IPS-20b (cell line): ENCODE data around the gene TFIP11.

Experiments used
- H3K27ac ChIP-seq: one replicate; pipeline ENCODE4 v1.5.1; 2013; ENCODE audit warnings: low read length
- H3K27me3 ChIP-seq: 2 replicates; pipeline ENCODE4 v1.6.1; 2013; ENCODE audit warnings: mild to moderate bottlenecking, low read length, inconsistent platforms; ENCODE audit not compliant: insufficient read depth
- H3K36me3 ChIP-seq: 2 replicates; pipeline ENCODE4 v1.6.1; 2013; ENCODE audit warnings: low read depth, mild to moderate bottlenecking, inconsistent platforms, low read length, moderate library complexity; ENCODE audit not compliant: insufficient read depth
- H3K4me1 ChIP-seq: 2 replicates; pipeline ENCODE4 v1.6.1; 2013; ENCODE audit warnings: mild to moderate bottlenecking, control low read depth, inconsistent platforms, low read length, moderate library complexity; ENCODE audit not compliant: insufficient read depth
- H3K4me3 ChIP-seq: 2 replicates; pipeline ENCODE4 v1.5.1; 2013; ENCODE audit warnings: mild to moderate bottlenecking, low read length, inconsistent platforms
- H3K9ac ChIP-seq: 2 replicates; pipeline ENCODE4 v1.6.1; 2013; ENCODE audit warnings: low read depth, mild to moderate bottlenecking, inconsistent platforms, low read length, moderate library complexity
- H3K9me3 ChIP-seq: 2 replicates; pipeline ENCODE4 v1.6.1; 2013; ENCODE audit warnings: mild to moderate bottlenecking, low read depth, low read length, inconsistent platforms; ENCODE audit not compliant: insufficient read depth

TFIP11 gene

GRCh38 chr22:26512149-26512793 lies at the start of gene TFIP11:
TSS of gene TFIP11 (minus strand) at chr22:26512473. CDS start at chr22:26510272, 2,201 bp downstream.
- H3K4me1 ChIP-seq, result peaks cover 11% of the 10 kb centered on the region
- no peaks in the 10 kb centered on the region for H3K9me3 ChIP-seq
- H3K27me3 ChIP-seq, result no peaks in the 10 kb centered on the region
- H3K9ac ChIP-seq, result peak within 1 kb of the TSS; percentile 97
- H3K36me3 ChIP-seq, result peaks cover 33% of the 10 kb centered on the region
- H3K27ac ChIP-seq, result peak within 1 kb of the TSS; percentile 8
- peak within 1 kb of the TSS; percentile 98 for H3K4me3 ChIP-seq

GRCh38 chr22:26561756-26562417 lies 49.6 kb upstream of the TFIP11 start:
- Histone ChIP-seq H3K27me3 (no peaks in the 10 kb centered on the region), H3K4me3 (no peak overlapping the region), H3K27ac (no peak overlapping the region), H3K4me1 (peaks cover 31% of the 10 kb centered on the region), H3K9ac (no peak overlapping the region), H3K9me3 (no peaks in the 10 kb centered on the region), H3K36me3 (0 out of 2 replicates have a peak, but pooled peaks cover 9% of the 10 kb centered on the region)

GRCh38 chr22:26559961-26560575 lies 47.8 kb upstream of the TFIP11 start:
- peaks cover 30% of the 10 kb centered on the region; the same call in 1 of the 2 replicates for H3K4me1 ChIP-seq
- H3K9ac ChIP-seq, result no peak overlapping the region
- 0 out of 2 replicates have a peak, but pooled peaks cover 7% of the 10 kb centered on the region for H3K36me3 ChIP-seq
- no peaks in the 10 kb centered on the region for H3K9me3 ChIP-seq
- no peak overlapping the region for H3K4me3 ChIP-seq
- no peak overlapping the region for H3K27ac ChIP-seq
- no peaks in the 10 kb centered on the region for H3K27me3 ChIP-seq

GRCh38 chr22:26558248-26558895 lies 46.1 kb upstream of the TFIP11 start:
- no peak overlapping the region; the same call in 1 of the 2 replicates for H3K9ac ChIP-seq
- no peaks in the 10 kb centered on the region for H3K9me3 ChIP-seq
- no peaks in the 10 kb centered on the region for H3K27me3 ChIP-seq
- no peaks in the 10 kb centered on the region for H3K36me3 ChIP-seq
- no peak overlapping the region for H3K27ac ChIP-seq
- H3K4me3 ChIP-seq, result no peak overlapping the region
- H3K4me1 ChIP-seq, result peaks cover 22% of the 10 kb centered on the region; the same call in 1 of the 2 replicates

DNA sequence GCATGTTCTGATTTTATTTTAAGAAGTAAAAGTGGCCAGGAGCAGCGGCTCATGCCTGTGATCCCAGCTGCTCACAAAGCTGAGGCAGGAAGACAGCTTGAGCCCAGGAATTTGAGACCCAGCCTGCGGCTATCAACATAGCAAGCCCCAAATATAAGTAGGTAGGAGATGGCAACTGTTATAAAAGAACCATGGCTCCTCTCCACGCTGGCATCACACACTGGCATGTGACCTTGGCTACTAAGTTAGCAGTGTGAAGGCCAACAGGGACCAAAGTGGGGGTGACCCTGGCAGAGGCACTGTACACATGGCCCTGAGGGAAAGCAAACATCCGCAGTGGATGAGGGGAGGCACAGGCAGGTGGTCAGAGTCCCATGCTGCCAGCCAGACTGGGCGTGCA lies 44.6 kb upstream of the TFIP11 start:
- Histone ChIP-seq H3K4me1 (peaks cover 22% of the 10 kb centered on the region; the same call in 1 of the 2 replicates), H3K27ac (no peak overlapping the region), H3K36me3 (no peaks in the 10 kb centered on the region)

DNA sequence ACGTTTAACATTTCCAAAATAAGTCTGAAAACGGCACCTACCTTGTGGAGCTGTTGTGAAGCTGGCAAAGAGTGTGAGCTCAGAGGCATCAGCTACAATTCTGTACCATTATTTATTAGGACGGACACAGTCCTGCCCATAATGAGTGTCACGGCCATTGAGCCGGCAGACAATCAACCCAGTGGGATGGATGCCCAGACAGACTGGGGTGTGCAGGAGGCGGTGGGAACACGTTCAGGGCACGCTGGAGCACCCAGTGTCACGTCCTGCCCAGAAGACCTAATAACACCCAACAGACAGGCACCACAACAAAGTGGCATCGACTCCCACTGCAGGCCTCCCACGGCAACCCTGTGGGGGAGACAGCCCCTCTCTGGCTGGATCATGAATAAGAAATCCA lies 43.2 kb upstream of the TFIP11 start:
- Histone ChIP-seq H3K27me3 (no peaks in the 10 kb centered on the region), H3K4me1 (peaks cover 25% of the 10 kb centered on the region; the same call in 1 of the 2 replicates), H3K36me3 (no peaks in the 10 kb centered on the region), H3K9ac (peak overlapping the region; percentile 64; the same call in 1 of the 2 replicates), H3K4me3 (peak overlapping the region; percentile 12; the same call in 1 of the 2 replicates), H3K27ac (no peak overlapping the region), H3K9me3 (no peaks in the 10 kb centered on the region)

More for the DNA sequence above, 44.6 kb upstream of the TFIP11 start:
- no peaks in the 10 kb centered on the region for H3K27me3 ChIP-seq
- no peaks in the 10 kb centered on the region for H3K9me3 ChIP-seq
- H3K9ac ChIP-seq, result no peak overlapping the region
- H3K4me3 ChIP-seq, result no peak overlapping the region

GRCh38 chr22:26554956-26555355 lies 42.7 kb upstream of the TFIP11 start:
- H3K27ac ChIP-seq, result peak overlapping the region; percentile 60
- no peaks in the 10 kb centered on the region for H3K27me3 ChIP-seq
- no peaks in the 10 kb centered on the region for H3K36me3 ChIP-seq
- peaks cover 30% of the 10 kb centered on the region; the same call in 1 of the 2 replicates for H3K4me1 ChIP-seq
- H3K4me3 ChIP-seq, result peak overlapping the region; percentile 12; the same call in 1 of the 2 replicates
- H3K9ac ChIP-seq, result peak overlapping the region; percentile 64; the same call in 1 of the 2 replicates
- no peaks in the 10 kb centered on the region for H3K9me3 ChIP-seq

DNA sequence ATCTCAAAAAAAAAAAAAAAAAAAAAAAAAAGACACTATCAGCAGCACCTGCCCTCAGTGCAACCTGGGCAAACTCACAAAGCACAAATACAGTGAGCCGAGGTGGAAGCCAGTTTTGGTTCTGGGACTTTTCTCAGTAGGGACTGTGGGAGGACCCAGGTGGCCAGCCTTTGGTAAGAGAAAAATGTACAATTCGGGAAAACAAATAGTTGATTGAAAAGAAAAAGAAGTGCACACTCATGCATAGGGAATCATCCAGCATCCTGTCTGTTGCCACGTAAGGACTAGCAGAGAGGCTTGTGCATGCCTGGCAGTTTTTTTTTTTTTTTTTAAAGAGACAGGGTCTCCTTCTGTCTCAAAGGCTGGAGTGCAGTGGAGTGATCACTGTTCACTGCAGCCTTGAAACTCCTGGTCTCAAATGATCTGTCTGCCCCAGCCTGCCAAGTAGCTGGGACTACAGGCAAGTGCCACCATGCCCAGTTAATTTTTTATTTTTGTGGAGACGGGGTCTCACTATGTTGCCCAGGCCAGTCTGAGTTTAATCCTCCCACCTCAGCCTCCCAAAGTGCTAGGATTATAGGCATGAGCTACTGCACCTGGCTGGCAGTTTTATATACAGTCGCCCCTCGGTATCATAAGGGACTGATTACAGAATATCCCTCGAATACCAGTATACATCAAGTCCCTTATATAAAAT lies 40.9 kb upstream of the TFIP11 start:
- Histone ChIP-seq H3K36me3 (no peaks in the 10 kb centered on the region), H3K27me3 (no peaks in the 10 kb centered on the region), H3K4me3 (no peak overlapping the region), H3K9ac (no peak overlapping the region), H3K27ac (no peak overlapping the region), H3K4me1 (peaks cover 24% of the 10 kb centered on the region; the same call in 1 of the 2 replicates), H3K9me3 (no peaks in the 10 kb centered on the region)

GRCh38 chr22:26552466-26552865 lies 40.2 kb upstream of the TFIP11 start:
- Histone ChIP-seq H3K36me3 (peaks cover 5% of the 10 kb centered on the region), H3K27ac (no peak overlapping the region), H3K9me3 (no peaks in the 10 kb centered on the region), H3K9ac (no peak overlapping the region), H3K4me1 (peaks cover 24% of the 10 kb centered on the region; the same call in 1 of the 2 replicates), H3K27me3 (no peaks in the 10 kb centered on the region), H3K4me3 (no peak overlapping the region)

- no peaks in the 10 kb centered on the region for H3K27me3 ChIP-seq
- peaks cover 7% of the 10 kb centered on the region for H3K36me3 ChIP-seq
- no peak overlapping the region for H3K4me3 ChIP-seq
- no peak overlapping the region for H3K9ac ChIP-seq
- no peak overlapping the region for H3K27ac ChIP-seq
- H3K4me1 ChIP-seq, result peaks cover 24% of the 10 kb centered on the region; the same call in 1 of the 2 replicates
- no peaks in the 10 kb centered on the region for H3K9me3 ChIP-seq
Measured at GRCh38 chr22:26551568-26551967, 39.3 kb upstream of the TFIP11 start.
